Prostate gland (tissue), 2 donors: ENCODE data around the gene KCNAB1. TPM values are rescaled to one million over a fixed set of nuclear protein-coding genes. Genes with fewer than 3 reads are reported as not detected.

Source experiments
- DNase-seq: peaks from one replicate; pipeline ENCODE4 v3.0.0-alpha.2; 2019; ENCODE audit warnings: low spot score
- H3K27ac ChIP-seq, 2 donors: fragments of 200-600 bp; sonication (generic); 2 replicates each; pipeline ENCODE4 v1.5.1; 2017 to 2019
- H3K27me3 ChIP-seq: fragments of 200-600 bp; sonication (generic); replicated peaks from 2 replicates; pipeline ENCODE4 v1.5.1; 2019; ENCODE audit not compliant: insufficient read depth
- H3K36me3 ChIP-seq, 2 donors: fragments of 200-600 bp; sonication (generic); 1 replicate in 1 of 2; 2 replicates in 1 of 2; pipeline versions ENCODE4 v1.5.1 to v1.8.1; 2017 to 2019
- H3K4me1 ChIP-seq: fragments of 200-600 bp; sonication (generic); replicated peaks from 2 replicates; pipeline ENCODE4 v1.5.1; 2019
- H3K4me3 ChIP-seq, 2 donors: fragments of 200-600 bp; sonication (generic); 2 replicates each; pipeline ENCODE4 v1.5.1; 2017 to 2019
- H3K9me3 ChIP-seq: fragments of 200-600 bp; sonication (generic); 2 replicates; pipeline ENCODE4 v1.5.1; 2017
- POLR2A ChIP-seq: fragments of 450-650 bp; IDR thresholded peaks from one replicate; pipeline ENCODE4 v1.6.1; 2016; ENCODE audit warnings: antibody characterized with exemption, mild to moderate bottlenecking
- POLR2AphosphoS5 ChIP-seq: sonication (generic); formaldehyde crosslinking; IDR thresholded peaks from one replicate; pipeline ENCODE4 v1.6.1; 2017; ENCODE audit warnings: antibody characterized with exemption
- WGBS: methylation state at CpG from one replicate; pipeline ENCODE4 v1.1.5; 2018; 5-methylcytosine and 5-hydroxymethylcytosine counted together
- intact Hi-C: fragments of 100-400 bp; cut with DNase I; formaldehyde crosslinking; loops from one replicate; pipeline ENCODE4 v1.14.2; 2022
- total RNA-seq, 2 donors: library from RNA; depleted of rRNA; stranded (reverse); fragments of >200 nt; gene quantifications; one replicate each; pipeline ENCODE4 v1.1.0, GENCODE V29; 2016
- TF ChIP-seq, protein P1 (sequence below), 4 experiments: fragments of 200-600 bp in 2 of 4; fragments of 450-650 bp in 2 of 4; sonication (generic) in 2 of 4; IDR thresholded peaks; 1 replicate in 3 of 4; 2 replicates in 1 of 4; pipeline ENCODE4 v1.5.1; 2016 to 2019; ENCODE audit warnings: antibody characterized with exemption in 4 of 4, mild to moderate bottlenecking in 2 of 4, moderate library complexity in 2 of 4

The KCNAB1 gene
- total RNA-seq, 2 donors from 2014 or later = 5.2 to 9.5 TPM

DNA sequence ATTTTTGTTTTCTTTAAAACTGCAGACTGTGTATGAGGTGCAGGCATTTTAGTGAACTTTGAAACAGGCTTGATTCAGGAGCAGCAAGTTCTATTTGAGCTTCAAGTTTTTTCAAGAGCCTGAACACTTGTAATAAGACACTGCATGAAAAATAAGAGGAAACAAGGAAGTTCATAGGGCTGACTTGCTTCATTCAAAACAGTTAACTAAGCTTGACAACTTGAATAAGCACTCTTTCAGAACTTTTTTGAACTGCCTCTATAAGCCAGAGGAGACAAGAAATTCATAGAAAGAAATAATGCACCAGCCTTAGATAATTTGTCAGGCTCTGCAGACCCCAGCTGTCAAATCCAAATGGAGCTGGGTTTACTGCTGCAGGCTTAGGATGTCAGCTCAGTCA lies 304.4 kb downstream of the KCNAB1 start:
- Histone ChIP-seq H3K4me3 (no peak overlapping the region), H3K36me3 (no peaks in the 10 kb centered on the region), H3K27me3 (no peaks in the 10 kb centered on the region), H3K4me1 (no peaks in the 10 kb centered on the region), H3K9me3 (no peaks in the 10 kb centered on the region), H3K27ac (no peak overlapping the region)
- no peak for DNase-seq
- intact Hi-C loops = no loop called here
- TF ChIP-seq POLR2AphosphoS5 = no peak
- TF ChIP-seq, protein P1, sequence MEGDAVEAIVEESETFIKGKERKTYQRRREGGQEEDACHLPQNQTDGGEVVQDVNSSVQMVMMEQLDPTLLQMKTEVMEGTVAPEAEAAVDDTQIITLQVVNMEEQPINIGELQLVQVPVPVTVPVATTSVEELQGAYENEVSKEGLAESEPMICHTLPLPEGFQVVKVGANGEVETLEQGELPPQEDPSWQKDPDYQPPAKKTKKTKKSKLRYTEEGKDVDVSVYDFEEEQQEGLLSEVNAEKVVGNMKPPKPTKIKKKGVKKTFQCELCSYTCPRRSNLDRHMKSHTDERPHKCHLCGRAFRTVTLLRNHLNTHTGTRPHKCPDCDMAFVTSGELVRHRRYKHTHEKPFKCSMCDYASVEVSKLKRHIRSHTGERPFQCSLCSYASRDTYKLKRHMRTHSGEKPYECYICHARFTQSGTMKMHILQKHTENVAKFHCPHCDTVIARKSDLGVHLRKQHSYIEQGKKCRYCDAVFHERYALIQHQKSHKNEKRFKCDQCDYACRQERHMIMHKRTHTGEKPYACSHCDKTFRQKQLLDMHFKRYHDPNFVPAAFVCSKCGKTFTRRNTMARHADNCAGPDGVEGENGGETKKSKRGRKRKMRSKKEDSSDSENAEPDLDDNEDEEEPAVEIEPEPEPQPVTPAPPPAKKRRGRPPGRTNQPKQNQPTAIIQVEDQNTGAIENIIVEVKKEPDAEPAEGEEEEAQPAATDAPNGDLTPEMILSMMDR (IDR thresholded peaks at IDR 0.05) = no peak
- TF ChIP-seq POLR2A = no peak

DNA sequence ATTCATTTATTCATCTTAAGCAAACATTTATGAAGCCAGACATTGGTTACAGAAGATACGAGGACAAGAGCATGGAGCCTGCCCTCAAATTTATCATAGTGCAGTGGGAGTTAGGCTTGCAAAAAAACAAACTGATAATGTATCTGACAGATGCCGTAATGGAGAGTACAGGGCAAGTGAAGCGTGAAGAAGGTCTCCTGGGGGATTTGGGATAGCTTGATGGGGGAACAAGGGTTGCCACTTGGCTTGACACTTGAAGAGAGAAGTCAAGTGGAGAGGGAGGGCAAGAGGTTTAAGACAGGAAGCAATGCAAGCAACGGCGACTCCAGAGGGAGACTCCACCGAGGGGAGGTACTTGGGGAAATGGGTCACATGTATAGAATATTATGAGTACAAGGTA lies 305.3 kb downstream of the KCNAB1 start:
- intact Hi-C loops = no loop called here
- 85% methylated on average over 6 of the region's 6 CpGs for WGBS
- no peak overlapping the region for H3K27ac ChIP-seq
- TF ChIP-seq POLR2AphosphoS5 (no peak), POLR2A (no peak)
- TF ChIP-seq, protein P1 (IDR thresholded peaks at IDR 0.05) = no peak
- no peak for DNase-seq
- H3K4me1 ChIP-seq = no peaks in the 10 kb centered on the region
- no peaks in the 10 kb centered on the region for H3K9me3 ChIP-seq
- H3K36me3 ChIP-seq = no peaks in the 10 kb centered on the region
- H3K4me3 ChIP-seq = no peak overlapping the region
- H3K27me3 ChIP-seq = no peaks in the 10 kb centered on the region

DNA sequence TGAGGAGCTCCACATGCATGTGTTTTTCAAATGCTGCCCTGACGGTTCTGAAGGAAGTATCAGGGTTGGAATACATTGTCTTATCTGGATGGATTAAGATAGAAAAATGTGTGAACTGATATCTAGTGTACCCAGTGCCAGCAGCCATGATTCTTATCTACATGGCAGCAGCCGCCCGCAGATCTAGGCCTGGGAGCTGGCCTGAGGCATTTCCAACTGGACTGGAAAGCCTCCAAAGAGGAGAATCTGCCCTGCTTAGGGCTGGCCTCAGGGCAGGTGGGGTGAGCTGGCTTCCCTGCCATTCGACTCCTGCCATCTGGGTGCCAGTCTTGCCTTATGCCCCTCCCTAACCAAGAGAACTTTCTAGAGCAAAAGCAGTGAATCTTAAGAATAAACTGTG lies 308.7 kb downstream of the KCNAB1 start:
- H3K36me3 ChIP-seq = no peaks in the 10 kb centered on the region
- DNase-seq = no peak
- no peaks in the 10 kb centered on the region for H3K27me3 ChIP-seq
- no peaks in the 10 kb centered on the region for H3K9me3 ChIP-seq
- 64% methylated on average over 4 of the region's 4 CpGs for WGBS
- no peaks in the 10 kb centered on the region for H3K4me1 ChIP-seq
- intact Hi-C loops = no loop called here
- no peak overlapping the region for H3K27ac ChIP-seq
- H3K4me3 ChIP-seq = no peak overlapping the region
- TF ChIP-seq POLR2A = no peak
- TF ChIP-seq, protein P1 (IDR thresholded peaks at IDR 0.05) = no peak
- no peak for TF ChIP-seq POLR2AphosphoS5

DNA sequence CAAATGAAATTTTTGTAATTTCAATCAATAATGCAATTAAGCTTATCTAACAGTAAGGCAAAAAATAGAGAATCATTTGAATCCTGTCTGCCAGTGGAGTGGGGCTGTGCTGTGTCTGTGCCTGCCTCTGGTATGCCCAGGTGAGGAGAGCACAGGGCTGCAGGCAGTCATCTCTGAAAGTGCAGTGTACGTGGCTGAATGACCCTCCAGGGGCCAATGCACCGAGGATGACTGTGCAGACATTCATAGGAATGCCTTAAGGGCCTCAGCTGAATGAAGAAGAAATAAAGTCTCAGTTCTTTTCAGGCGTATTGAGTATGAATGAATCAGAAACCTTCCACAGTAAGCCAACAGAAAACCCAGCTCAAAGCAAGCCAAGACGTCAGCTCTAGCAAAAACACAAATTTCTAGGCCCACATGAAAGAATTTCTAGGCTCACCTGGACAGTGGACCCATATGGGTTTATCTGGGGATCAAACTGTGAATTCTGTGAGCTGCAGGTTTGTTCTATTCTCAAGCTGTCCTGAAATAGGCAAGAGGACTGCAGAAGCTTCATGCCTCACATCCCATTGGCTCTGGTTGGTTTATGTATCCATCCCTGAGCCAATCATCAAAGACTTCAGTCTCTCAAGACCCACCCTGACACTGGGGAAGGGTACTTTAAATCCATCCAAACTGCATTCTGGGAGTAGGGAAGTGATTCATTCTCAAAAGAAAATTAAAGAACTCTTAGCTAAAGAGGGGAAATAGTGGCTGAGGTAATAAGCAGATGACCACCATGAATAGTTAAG lies 311.2 kb downstream of the KCNAB1 start:
- H3K4me1 ChIP-seq = no peaks in the 10 kb centered on the region
- 83% methylated on average over 4 of the region's 4 CpGs for WGBS
- no peaks in the 10 kb centered on the region for H3K27me3 ChIP-seq
- H3K9me3 ChIP-seq = no peaks in the 10 kb centered on the region
- intact Hi-C loops = no loop called here
- TF ChIP-seq POLR2A = no peak
- no peak for TF ChIP-seq POLR2AphosphoS5
- TF ChIP-seq, protein P1 (IDR thresholded peaks at IDR 0.05) = no peak
- DNase-seq = no peak
- no peak overlapping the region for H3K27ac ChIP-seq
- H3K4me3 ChIP-seq = no peak overlapping the region
- no peaks in the 10 kb centered on the region for H3K36me3 ChIP-seq

DNA sequence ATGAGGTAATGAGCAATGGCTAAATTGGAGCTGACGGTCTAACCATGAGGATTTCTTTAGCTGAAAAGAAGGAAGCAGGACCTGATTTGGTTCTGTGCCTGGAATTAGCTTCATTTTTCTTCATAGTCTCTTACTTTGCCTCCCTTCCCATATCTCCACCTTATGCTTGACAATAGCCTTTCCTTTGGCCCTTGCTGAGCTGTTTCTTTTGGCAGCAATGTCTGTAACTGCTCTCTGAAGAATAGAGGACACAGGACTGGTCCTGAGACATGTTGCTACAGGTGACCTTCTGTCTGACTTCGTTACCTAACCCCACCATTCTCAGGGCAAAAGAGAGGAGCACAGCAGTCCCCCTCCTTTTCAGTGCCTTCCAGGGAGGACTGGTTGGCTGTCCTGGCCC lies 312.2 kb downstream of the KCNAB1 start:
- H3K36me3 ChIP-seq = no peaks in the 10 kb centered on the region
- WGBS = 52% methylated on average over 2 of the region's 2 CpGs
- no peak overlapping the region for H3K4me3 ChIP-seq
- no peaks in the 10 kb centered on the region for H3K9me3 ChIP-seq
- H3K27me3 ChIP-seq = no peaks in the 10 kb centered on the region
- no peak for DNase-seq
- no peak overlapping the region for H3K27ac ChIP-seq
- TF ChIP-seq, protein P1 (IDR thresholded peaks at IDR 0.05) = no peak
- TF ChIP-seq POLR2AphosphoS5 (no peak), POLR2A (no peak)
- intact Hi-C loops = no loop called here
- no peaks in the 10 kb centered on the region for H3K4me1 ChIP-seq
